Measurements from ENCODE around the gene GRN.

The GRN gene

GRCh38 chr17:44344939-44345453 is at the start of gene GRN:
Gene GRN (plus strand): TSS chr17:44345302. CDS start chr17:44349165, 3,863 bp downstream.
- peak; percentile 98 to 99 for DNase-seq (ENCODE audit: low read depth in 2 of 2)

DNA sequence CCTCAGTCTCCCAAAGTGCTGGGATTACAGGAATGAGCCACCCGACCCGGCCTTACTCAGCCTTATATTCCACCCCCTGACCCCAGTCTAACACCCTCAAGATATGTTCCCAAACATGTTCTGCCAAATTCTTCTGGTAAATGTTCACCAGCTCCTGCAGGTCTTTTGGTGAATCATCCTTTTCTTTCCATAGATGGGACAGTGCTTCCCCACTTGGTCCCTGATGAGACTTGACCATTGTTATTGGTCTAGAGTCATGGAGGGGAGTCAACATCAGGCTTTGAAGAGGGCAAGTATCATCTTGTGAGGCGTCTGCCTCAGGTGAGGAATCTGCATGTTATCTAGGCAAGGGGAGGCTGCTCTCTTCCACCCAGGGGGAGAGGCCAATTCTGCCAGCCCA is 47.1 kb upstream of the GRN start:
- DNase-seq (ENCODE audit: low read depth in 2 of 2) = no peak

GRCh38 chr17:44304651-44305050 is 40.5 kb upstream of the GRN start:
- DNase-seq (ENCODE audit: low read depth in 2 of 2) = no peak

- no peak for DNase-seq (ENCODE audit: low read depth in 2 of 2)
Measured at GRCh38 chr17:44307387-44308186, 37.5 kb upstream of the GRN start.

GRCh38 chr17:44308320-44308818 is 36.7 kb upstream of the GRN start, which contains the start of gene RUNDC3A:
Gene RUNDC3A (plus strand): TSS chr17:44308601. CDS start chr17:44308833, 232 bp downstream.
- peak; percentile 43 to 51 for DNase-seq (ENCODE audit: low read depth in 2 of 2)

DNA sequence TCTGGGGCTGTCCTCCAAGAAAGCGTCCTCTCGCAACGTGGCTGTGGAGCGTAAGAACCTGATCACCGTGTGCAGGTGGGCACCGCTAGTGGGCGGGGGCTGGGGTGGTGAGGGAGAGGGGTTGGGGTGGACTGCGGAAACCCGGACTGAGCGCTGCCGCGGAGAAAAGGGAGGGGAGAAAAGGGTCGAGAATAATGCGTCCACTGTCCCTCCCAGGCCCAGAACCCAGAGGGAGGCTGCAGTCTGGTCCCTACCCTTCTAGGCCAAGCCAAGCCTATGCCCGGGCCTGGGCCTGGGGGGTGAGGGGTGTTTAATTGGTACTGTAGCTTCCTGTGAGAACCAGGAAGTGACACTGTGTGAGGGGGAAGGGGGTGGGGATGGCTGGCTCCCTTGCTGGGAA is 36.2 kb upstream of the GRN start:
- DNase-seq (ENCODE audit: low read depth in 2 of 2) = no peak

DNA sequence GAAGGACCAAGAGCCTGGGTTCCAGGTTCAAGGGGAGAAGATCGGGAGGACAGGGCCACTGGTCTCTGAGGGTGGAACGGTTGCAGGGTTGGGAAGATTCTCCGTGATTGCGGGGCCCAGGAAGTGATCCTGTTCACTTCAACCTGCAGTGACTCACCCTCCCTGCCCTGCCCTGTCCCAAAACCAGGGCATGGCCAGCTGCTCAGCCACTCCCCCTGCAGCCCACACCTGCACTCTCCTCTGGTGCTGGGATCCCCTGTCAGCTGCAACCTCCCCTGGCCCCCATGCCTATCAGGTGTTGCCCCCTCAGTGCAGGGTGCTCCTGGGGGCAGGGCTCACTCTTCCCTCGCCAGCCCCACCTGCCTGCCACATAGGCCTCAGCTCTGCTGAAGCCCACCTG is 35.6 kb upstream of the GRN start:
- DNase-seq (ENCODE audit: low read depth in 2 of 2) = no peak

- DNase-seq (ENCODE audit: low read depth in 2 of 2) = no peak
Measured at GRCh38 chr17:44310188-44310587, 34.9 kb upstream of the GRN start.

GRCh38 chr17:44310609-44311376 is 34.3 kb upstream of the GRN start:
- DNase-seq (ENCODE audit: low read depth in 2 of 2) = no peak

GRCh38 chr17:44311562-44312181 is 33.4 kb upstream of the GRN start:
- no peak for DNase-seq (ENCODE audit: low read depth in 2 of 2)

- DNase-seq (ENCODE audit: low read depth in 2 of 2) = no peak
Measured at GRCh38 chr17:44312396-44313104, 32.6 kb upstream of the GRN start.

DNA sequence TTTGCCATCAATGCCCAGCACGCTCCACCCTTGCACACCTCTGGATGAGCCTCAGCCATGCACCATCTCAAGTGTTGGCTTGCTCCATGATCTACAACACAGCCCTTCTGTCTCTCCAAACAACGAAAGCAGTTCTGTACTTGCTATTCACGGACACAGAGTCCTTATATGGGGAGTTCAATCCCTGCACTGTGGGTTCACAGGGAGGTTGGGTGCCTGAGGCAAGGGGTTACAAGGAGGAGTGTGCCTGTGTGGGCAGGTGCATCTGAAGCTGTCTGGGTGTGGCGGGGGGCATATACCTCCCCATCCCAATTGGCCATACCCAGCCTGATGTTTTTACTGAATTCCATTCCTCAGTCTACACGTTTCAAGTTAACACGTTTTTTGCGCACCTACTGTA is 31.1 kb upstream of the GRN start:
- no peak for DNase-seq (ENCODE audit: low read depth in 2 of 2)

GRCh38 chr17:44314524-44314868 is 30.6 kb upstream of the GRN start:
- DNase-seq (ENCODE audit: low read depth in 2 of 2) = no peak

- no peak for DNase-seq (ENCODE audit: low read depth in 2 of 2)
Measured at GRCh38 chr17:44314869-44315661, 30.0 kb upstream of the GRN start.

- no peak for DNase-seq (ENCODE audit: low read depth in 2 of 2)
Measured at GRCh38 chr17:44315760-44316731, 29.1 kb upstream of the GRN start.

DNA sequence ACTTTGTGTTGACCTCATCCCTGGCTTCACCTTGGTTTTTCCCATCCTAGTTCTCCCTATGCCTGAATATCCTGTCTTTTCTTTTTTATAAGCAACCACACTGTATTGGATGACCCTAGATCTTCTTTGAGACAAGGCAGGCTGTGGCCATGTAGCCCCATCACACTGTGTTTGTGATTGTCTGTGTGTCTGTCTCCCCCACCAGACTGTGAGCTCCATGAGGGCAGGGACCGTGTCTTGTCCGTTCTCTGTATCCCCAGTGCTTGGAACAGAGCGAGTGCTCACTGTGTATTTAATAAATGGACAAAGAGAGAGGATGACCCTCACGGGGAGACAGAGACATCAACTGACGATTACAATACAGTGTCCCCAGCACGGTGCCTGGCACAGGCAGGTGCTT is 27.6 kb upstream of the GRN start:
- DNase-seq (ENCODE audit: low read depth in 2 of 2) = no peak

GRCh38 chr17:44318077-44318892 is 26.8 kb upstream of the GRN start:
- no peak for DNase-seq (ENCODE audit: low read depth in 2 of 2)

DNA sequence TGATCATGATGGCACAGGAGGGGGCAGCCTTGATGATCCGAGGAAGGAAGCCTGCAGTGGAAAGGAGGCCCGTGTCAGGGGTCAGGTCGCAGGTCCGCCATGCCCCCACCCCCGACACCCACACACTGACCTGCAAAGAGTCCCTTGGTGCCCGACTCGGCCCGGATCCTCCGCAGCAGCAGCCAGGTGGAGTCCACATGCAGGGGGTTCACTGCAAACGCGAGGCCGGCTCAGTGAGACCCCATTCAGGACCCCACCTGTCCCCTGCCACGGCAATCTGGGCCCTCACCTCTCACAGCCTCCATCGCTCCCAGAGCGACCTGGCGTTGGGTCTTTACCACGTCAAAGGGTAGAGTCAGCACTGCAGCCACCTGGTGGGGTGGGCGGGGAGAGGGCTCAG is 25.0 kb upstream of the GRN start:
- no peak for DNase-seq (ENCODE audit: low read depth in 2 of 2)

Data from fibroblast of skin of left biceps (primary cell).